ENCODE measurements around the gene RFX1.
A peak's percentile ranks its signal among the peaks of the same experiment; 100 is the strongest.
"Not testable (repeated sequence)": the region's sequence is repeated elsewhere in the genome, so short reads cannot be mapped to it uniquely, and the experiment has no call there.

RFX1 gene

DNA sequence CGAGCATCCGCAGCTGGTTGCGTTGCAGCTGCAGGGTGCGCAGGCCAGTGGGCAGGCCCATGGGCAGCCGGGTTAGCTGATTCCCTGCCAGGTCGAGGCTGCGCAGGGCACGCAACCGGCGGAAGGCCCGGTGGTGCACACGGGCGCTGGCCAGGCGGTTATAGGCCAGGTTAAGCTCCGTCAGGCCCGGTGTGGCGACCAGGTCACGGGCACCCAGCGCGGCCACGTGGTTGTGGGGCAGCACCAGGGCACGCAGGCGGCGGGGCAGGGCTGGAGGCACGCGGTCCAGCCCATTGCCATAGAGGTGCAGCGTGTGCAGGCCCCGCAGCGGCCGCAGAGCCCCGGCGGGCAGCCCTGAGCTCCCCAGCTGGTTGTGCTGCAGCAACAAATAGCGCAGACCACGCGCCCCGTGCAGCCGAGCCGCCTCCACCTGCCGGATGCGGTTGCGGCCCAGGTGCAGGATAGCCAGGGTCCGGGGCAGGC lies 73.2 kb downstream of the RFX1 start:
- DNase-seq = no peak

DNA sequence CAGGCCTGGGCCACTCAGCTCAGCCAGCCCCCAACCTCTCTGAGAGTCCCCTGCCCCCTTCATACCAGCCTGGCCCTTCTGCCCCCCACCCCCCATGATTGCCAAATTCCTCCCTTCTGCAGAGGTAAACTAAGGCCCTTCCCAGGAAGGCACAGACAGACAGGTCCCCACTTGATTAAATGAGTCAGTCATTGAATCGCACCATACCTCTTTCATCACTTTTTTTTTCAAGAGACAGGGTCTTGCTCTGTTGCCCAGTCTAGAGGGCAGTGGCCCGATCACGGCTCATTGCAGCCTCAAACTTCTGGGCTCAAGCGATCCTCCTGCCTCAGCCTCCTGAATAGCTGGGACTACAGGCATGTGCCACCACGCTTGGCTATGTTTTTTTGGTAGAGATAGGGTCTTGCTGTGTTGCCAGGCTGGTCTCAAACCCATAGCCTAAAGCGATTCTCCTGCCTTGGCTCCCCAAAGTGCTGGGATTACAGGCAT lies 73.9 kb downstream of the RFX1 start:
- no peak for DNase-seq

DNA sequence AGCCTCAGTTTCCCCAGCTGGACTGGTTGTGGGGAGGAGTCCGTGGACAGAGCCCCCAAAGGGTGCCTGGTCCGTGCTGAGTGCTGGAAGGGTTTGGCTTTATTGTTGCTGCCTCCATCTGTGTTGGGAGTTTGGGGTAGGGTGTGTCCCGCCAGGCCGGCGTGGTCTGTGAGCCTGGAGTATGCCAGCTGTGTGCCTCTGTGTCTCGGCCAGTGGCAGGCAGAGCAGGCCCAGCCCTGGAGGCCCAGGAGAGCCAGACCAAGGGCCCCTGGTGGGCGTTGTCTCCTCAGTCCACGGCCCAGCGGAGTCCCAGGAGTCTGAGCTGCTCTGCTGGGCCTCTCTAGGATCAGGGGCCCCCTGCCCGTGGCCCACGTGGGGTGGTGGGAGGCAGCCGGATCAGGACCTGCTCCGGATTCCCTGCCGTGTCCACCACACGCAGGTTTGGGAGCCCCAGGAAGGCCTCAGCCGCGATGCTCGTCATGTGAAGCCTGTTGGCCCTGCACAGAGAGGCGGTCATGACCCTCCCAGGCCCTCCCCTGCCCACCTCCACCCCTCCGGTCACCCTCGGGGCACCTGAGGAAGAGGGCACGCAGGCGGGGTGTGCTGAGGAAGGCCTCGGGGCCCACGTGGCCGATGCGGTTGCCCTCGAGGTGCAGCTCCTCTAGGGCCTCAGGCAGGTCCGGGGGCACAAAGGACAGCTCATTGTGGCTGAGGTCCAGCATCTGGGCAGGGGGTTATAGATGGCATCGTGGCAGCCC lies 74.5 kb downstream of the RFX1 start:
- no peak for DNase-seq

DNA sequence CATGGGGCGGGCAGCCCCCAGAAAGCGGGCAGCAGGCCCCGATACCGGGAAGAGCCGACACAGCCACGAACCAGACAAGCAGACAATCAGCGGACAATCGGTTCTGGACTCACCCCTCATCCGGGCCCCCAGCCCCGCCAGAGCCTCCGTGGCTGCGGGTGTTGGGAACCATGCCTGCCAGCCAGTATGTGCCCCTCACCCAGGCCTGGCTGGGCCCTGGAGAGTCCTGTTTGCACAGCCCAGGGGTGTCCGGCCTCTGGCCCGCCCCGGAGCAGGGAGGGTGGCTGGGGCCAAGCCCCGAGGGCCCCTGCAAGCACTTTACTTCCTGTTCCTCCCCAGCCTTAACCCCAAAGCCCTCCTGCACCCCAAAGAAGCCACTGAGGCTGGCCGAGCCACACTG lies 75.7 kb downstream of the RFX1 start:
- DNase-seq = no peak

DNA sequence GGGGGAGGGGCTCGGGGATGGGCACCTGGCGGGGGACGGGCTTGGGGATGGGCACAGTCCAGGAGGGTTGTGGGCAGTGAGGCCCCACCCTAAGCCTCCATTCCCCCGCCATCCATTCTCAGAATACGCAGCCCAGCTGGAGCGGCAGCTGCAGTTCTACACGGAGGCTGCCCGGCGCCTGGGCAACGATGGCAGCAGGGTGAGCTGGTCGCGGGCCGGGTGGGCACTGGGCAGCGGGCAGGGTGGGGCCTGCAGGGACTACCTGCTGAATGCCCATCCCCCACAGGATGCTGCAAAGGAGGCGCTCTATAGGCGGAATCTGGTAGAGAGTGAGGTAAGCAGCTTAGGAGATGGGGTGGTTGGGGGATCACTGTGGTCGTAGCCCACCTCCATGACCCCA lies 76.2 kb downstream of the RFX1 start:
- no peak for DNase-seq

DNA sequence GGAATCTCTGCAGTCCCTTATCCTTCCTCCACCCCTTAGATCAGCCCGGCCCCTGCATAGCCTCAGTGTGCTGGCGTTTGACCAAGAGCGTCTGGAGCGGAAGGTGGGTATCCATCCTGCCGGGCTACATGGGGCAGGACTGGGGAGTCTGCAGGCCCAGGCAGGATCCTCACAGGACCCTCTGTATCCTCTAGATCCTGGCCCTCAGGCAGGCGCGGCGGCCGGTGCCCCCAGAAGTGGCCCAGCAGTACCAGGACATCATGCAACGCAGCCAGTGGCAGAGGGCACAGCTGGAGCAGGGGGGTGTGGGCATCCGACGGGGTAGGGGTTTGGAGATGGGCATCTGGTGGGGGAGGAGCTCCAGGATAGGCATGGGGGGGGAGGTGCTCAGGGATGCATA lies 76.8 kb downstream of the RFX1 start:
- DNase-seq = no peak

DNA sequence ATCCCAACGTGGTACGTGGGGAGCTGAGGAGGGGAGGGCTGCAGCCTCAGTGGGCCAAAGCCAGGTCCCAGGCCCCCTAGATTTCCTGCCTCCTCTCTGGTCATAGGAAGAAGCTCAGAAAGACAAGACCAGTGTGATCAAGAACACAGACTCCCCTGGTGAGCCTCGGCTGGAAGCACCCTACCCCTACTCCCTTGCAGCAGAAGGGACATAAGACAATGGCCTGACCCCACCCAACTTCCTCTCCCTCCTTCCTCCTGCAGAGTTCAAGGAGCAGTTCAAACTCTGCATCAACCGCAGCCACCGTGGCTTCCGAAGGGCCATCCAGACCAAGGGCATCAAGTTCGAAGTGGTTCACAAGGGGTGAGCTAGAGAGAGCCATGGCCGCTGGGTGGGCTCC lies 79.4 kb downstream of the RFX1 start:
- no peak for DNase-seq

DNA sequence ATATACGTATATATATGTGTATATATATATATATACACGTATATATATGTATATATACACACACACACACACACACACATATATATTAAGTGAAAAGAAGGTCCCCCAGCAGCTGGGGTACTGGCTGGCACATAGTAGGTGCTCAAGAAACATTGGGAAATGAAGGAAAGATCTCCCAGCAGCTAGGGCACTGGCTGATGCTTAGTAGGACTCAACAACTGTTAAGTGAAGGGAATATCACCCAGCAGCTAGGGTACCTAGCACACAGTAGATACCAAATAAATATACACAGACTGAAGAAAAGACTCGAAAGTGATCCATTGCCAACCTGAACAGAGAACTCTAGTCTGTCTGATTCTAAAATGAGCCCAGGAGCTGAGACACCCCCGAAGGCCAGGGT lies 80.1 kb downstream of the RFX1 start:
- no peak for DNase-seq

DNA sequence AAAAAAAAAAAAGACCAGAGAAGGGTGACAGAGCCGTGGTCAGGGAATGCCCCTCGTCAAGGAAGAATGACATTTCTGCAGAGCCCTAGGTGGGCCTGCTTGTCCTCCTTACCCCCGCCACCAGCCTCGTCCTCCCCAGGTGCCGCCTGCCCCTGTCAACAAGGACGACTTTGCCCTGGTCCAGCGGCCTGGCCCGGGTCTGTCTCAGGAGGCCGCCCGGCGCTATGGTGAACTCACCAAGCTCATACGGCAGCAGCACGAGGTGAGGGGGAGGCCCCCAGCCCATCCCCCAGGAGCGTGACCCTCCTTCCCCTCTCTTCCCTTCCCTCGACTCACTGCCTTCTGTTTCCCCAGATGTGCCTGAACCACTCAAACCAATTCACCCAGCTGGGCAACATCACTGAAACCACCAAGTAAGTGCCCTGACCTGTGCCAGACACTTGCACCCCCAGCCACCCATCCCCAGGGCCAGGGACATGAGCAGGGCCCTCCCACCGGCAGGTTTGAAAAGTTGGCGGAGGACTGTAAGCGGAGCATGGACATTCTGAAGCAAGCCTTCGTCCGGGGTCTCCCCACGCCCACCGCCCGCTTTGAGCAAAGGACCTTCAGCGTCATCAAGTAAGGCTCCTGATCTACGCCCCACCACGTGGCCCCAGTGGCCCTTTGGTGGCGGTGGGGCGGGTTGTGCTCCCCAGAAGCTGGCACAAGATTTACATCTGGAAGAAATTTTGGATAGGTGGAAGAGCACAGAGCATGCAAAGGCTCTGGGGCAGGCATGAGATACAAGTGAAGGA lies 82.7 kb downstream of the RFX1 start:
- no peak for DNase-seq

DNA sequence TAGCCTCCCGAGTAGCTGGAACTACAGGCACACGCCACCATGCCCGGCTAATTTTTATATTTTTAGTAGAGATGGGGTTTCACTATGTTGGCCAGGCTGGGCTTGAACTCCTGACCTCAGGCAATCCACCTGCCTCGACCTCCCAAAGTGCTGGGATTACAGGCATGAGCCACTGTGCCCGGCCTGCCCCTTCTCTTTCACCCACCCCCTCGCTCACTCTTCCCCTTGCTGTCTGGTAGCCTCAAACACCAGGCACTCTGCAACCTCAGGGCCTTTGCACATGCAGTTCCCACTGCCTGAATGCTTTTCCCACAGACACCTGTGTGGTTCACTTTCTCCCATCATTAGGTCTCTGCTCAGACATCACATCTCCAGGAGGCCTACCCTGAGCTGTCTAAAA lies 84.0 kb downstream of the RFX1 start:
- DNase-seq = not testable (repeated sequence)

DNA sequence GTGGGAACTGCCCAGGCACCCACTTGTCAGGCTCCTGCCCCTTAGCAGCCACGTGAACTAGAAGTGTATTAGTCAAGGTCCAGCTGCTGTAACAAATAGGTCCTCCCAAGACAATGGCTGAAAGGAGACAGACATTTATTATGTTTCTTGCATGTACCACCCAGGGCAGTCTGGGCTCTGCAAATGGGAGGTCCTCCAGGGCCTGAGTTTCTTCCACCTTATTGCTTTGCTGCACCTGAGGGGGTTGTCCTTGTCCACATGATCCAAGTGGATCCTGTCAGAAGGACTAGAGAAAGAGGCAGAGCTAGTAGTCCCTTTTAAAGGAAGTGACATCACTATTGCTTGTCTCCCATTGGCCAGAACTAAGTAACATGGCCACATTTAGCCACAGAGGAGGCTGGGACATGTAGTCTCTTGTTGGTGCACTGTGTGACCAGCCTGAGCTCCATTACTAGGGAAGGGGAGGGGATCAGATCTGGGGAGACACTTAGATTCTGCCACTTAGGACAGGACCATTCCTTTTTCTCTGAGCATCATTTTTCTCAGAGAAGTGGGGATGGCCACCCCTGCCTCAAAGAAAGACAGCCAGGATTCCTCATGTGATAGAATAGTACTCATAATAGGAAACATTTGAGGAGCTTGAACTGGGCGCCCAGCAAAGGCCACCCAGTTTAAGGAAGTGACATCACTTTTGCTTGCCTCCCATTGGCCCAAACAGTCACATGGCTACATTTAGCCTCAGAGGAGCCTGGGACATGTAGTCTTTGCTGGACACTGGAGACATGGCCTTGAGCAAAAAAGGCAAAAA lies 85.0 kb downstream of the RFX1 start:
- DNase-seq = peak; percentile 25 to 41

DNA sequence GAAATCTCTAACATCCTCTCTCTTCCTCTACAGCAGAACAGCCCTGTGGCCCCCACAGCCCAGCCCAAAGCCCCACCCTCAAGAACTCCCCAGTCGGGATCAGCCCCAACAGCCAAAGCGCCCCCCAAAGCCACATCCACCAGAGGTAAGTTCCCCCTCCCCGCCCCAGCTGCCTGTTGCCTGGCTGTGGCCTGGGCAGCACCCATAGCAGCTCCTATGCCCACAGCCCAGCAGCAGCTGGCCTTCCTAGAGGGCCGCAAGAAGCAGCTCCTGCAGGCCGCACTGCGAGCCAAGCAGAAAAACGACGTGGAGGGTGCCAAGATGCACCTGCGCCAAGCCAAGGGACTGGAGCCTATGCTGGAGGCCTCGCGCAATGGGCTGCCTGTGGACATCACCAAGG lies 85.6 kb downstream of the RFX1 start:
- no peak for DNase-seq

DNA sequence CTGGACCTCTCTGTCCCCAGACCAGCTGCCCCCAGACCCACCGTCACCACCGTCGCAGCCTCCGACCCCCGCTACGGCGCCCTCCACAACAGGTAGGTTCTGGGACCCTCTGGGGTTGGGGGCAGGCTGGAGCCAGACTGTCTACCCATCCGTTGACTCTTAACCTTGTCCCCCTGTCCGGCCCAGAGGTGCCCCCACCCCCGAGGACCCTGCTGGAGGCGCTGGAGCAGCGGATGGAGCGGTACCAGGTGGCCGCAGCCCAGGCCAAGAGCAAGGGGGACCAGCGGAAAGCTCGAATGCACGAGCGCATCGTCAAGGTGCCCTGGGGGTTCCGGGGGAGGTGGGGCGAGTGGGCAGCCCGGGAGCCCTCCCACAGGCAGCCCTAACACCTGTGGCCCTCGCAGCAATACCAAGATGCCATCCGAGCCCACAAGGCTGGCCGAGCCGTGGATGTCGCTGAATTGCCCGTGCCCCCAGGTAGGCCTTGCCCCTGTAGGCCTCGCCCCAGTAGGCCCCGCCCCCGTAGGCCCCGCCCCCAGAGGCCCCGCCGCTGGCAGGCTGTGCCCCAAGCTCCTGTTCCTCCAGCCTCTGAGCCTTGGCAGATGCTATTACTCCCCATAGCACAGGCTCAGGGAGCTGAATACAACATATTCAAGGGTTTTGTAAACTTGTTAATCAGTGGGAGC lies 87.3 kb downstream of the RFX1 start:
- no peak for DNase-seq

DNA sequence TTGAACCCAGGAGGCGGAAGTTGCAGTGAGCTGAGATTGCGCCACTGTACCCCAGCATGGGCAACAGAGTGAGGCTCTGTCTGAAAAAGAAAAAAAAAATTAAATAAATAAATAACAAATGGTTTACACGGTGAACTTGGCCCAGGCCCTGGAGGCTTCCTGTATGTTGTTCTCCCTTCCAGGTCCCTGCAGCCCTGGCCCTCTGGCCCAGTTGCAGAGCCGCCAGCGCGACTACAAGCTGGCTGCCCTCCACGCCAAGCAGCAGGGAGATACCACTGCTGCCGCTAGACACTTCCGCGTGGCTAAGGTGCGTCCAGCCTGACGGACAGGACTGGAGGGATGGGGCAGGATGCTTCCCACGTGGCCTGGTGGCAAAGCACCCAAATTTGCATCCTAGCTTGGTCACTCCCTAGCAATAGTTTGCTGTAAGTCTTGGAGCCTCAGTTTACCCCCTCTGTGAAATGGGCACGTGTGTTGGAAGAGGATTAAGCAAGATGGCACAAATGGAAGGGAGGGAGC lies 88.2 kb downstream of the RFX1 start:
- no peak for DNase-seq

DNA sequence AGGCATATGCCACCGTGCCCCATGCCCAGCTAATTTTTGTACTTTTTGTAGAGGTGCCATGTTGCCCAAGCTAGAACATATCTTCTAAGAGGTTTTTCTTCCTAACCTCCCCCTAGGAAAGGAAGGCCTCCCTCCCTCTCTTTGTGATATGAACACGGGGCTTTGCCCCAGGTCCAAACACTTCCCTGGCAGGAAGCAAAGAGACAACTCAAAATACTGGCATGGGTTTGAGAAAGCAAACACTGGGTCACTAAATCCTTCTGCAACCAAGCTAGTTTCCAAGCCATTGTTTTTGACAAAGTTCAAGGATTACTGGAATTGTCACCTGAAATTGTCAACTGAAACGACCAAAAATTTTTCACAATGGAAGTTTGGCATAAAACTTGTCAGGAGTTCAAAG lies 91.3 kb downstream of the RFX1 start:
- DNase-seq = no peak

DNA sequence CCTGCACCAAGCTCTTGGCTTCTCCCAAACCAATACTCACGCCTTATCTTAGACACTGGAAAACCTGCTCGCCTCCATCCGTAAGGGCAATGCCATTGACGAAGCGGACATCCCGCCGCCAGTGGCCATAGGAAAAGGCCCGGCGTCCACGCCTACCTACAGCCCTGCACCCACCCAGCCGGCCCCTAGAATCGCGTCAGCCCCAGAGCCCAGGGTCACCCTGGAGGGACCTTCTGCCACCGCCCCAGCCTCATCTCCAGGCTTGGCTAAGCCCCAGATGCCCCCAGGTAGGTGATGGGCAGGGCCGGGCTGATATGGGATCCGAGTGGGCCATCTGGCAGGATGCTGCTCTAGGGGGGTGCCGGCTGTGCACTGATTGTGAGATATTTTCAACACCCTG lies 92.8 kb downstream of the RFX1 start:
- DNase-seq = no peak
